ENCODE measurements around the gene PDRG1.
"Not testable (repeated sequence)": the region's sequence is repeated elsewhere in the genome, so short reads cannot be mapped to it uniquely, and the experiment has no call there.

The PDRG1 gene

DNA sequence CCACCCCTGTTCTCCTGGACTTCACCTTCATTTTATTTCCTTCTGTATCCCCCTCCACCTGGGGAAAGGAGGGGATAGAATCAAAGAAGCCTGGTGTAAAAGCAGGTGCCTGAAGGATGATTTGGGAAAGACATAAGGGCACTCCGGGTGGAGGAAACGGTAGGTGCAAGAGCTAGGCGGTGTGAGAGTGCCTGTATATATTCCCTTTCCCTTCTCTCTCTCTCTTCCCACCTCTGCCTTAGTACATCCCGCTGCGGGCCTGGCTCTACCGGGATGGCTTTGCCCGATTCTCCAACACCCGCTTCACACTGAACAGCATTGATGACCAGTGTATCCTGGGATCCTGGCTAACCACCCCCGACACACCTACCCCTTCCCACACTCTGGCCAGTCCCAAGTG lies 26.2 kb downstream of the PDRG1 start:
- no peak for DNase-seq

DNA sequence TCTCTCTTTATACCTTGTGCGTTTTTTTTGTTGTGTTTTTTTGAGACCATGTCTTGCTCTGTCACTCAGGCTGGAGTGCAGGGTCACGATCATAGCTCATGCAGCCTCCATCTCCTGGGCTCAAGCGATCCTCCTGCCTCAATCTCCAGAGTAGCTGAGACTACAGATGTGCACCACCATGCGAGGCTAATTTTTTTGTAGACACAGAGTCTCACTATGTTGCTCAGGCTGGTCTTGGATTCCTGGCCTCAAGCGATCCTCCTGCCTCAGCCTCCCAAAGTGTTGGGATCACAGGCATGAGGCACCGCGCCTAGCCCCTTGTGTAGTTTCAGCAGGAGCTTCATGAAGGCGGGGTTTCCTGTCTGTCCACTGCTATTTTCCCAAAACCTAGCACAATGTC lies 27.3 kb downstream of the PDRG1 start:
- DNase-seq = no peak

DNA sequence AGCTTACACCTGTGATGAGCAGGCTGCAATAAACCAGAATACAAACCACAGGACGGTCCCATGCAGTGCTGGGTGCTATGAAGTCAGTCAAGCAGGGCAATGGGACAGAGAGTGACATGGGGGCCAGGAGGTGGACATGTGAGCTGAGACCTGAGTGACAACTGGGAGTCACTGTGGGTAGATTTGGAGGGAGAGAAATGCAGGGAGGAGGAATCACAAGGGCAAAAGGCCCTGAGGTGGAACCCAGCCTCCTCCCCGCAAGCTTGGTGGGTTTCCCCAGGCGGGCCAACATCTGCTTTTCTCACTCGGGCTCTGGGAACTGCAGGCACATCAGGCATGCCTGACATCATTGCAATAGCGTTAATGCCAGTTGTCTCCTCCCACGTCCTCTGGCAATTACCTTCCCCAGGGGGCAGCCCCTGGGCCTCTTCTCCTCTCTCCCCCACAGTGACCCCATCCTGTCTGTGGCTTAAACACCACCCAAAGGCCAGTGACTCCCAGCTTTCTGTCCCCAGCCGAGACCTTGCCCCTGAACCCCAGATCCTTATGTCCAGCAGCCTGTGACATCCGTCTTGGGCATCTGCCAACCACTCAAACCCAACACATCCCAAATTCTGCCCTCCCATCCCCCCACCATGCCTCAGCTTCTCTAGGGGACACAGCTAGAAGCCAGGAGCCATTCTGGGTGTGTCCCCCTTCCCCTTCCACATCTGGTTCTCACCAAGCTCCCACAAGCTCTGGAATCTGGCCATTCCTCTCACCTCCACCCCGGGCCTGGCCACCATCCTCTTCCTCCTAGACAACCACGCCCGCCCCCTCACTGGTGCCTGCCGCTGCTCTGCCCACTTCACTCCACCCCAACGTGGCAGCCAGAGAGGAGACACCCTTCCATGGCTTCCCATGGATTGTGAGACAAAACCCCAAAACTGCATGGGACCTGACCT lies 28.2 kb downstream of the PDRG1 start:
- no peak for DNase-seq

DNA sequence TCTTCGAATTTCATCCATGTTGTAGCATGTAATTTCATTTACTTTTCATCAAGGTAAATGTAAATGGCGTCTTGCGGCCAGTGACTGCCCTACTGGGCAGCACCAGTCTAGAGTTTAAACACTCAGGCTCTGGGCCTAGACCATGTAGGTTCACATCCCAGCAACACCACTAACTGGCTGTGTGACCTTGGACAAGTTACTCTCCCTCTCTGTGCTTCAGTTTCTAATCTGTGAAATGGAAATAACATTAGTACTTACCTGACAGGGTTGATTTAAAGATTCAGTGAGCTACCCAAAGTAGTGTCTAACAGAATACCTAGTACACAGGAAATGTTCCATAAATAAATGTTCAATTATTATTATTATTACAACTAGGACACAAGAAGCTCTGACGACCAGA lies 29.3 kb downstream of the PDRG1 start:
- DNase-seq = no peak

DNA sequence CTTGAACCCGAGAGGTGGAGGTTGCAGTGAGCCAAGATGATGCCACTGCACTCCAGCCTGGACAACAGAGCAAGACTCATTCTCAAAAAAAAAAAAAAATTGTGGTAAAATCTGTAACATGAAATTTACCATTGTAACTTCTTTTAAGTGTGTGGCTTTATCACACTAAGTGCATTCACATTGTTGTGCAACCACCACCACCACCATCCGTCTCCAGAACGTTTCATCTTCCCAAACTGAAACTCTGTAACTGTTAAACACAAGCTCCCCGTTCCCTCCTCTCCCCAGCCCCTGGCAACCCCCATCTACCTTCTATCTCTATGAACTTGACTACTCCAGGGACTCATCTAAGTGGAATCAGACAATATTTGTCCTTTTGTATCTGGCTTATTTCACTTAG lies 29.7 kb downstream of the PDRG1 start:
- DNase-seq = no peak

DNA sequence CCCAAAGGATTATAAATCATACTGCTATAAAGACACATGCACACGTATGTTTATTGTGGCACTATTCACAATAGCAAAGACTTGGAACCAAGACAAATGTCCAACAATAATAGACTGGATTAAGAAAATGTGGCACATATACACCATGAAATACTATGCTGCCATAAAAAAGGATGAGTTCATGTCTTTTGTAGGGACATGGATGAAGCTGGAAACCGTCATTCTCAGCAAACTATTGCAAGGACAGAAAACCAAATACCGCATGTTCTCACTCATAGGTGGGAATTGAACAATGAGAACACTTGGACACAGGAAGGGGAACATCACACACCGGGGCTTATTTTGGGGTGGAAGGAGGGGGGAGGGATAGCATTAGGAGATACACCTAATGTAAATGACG lies 30.4 kb downstream of the PDRG1 start:
- DNase-seq = not testable (repeated sequence)

DNA sequence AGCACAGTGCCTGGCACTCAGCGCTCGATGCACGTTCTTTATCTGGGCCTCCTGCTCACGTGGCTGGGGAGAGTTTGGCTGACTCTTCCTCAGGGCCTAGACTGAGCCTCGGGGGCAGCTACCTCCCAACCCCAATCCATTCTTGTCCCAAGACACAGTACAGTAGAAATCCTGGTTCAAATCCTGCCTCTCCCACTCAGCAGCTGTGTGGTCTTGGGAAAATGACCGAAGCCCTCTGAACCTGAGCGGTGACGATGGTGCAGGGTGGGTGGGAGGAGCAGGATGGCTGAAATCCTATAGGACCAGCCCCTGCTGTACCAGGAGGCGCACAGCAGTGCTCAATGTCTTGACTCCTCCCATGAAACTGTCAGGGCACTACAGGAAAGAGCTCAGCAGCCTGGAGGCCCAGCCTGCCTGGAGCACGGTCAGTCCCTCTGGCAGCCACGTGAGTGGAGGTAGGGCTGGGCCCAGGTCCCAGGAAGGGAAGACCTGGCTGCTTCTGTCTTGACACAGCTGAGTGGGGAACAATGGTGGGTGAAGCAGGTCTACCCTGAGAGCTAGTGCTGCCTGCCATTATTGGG lies 31.5 kb downstream of the PDRG1 start:
- no peak for DNase-seq

DNA sequence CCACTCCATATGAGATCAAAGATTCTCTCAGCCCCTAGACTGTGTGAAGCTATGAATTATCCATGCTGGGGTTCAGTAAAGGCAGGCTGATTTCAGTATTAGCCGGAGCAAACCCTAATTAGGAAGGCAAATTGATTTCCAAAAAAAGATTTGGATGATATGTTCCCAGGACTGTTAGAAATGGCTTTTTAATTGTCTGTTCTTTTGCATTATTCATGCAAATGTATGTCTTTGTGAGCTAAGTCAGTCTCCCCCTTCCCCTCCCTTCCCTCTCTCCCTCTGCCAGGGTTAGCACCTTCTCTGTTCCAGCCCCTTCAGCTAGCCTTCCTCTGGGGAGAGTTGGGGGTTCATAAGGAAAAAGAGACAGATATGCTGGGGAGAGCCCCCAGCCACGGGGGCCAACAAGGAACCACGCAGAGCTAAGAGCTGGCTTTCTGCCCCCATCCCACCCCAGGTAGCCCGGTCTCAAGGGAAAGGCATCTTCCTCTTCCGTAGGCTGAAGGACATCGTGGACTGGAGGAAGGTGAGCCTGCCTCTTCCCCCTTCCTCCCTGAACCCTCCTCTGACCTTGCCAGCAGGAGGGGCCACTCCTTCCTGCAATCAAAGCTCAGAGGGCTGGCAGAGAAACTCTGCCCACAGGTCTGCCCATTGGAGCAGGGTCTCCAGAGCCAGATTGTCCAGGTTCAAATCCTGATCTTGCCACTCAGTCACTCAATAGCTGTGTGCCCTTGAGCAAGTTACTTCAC lies 32.3 kb downstream of the PDRG1 start:
- no peak for DNase-seq

DNA sequence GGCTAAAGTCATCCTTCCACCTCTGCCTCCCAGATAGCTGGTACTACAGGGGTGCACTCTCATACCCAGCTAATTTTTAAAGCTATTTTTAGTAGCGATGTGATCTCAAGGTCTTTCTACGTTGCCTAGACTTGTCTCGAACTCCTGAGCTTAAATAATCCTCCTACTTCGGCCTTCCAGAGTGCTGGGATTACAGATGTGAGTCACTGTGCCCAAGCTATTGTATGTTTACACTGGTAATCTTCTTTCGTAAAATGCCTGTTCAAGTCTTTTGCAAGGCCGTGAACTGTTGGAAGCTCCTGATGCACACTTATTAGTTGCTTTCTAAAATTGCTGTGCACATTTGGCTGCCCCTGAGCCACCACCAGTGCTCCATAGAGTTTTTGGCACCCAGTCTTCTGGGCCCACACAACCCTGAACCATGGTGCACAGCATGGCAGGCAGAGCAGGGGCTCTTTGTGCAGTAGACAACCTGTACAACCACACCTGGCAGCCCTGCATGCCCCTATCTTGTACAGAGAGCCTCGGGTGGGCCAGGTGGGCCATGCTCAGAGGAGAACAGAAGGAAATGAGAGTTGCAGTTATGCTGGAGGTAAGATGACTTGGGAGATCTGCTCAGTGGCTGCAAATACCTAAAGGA lies 33.3 kb downstream of the PDRG1 start:
- DNase-seq = no peak

DNA sequence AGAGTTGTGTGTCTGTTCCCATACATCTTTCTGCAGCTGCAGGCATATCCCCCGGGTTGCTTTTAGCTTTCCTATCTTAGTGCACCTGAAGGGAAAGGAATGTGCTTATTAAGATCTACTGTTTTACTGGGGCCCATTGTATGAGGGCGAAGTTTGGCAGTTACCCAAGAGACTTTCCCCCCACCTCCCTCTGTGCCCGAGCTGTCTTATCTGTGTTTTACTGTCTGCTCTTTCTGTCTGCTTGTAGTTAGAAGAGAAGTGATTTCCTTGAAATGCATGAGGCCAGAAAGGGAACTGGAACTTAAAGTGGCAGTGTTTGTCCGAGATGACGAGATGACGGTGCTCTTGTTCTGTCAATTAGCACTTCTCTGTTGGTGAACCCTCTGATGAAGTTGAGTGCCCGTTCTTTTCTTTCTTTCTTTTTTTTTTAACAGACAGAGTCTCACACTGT lies 33.9 kb downstream of the PDRG1 start:
- DNase-seq = not testable (repeated sequence)

DNA sequence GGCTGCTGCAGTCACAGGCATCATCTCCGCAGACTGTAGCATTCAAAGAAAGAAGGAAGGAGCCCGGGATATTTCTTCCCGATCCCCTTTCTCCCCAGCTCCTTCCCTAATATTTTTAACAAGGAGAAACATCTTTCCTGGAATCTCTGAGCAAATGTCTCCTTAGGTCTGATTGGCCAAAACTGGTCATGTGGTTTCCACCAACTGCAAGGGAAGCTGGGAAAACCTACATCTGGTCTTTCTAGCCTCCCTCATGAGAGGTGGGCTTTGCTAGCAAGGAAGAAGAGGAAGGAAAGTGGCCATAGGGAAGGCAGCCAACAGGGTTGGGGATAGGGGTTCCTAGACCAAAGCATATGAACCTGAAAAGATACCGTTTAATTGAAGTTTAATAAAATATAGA lies 35.1 kb downstream of the PDRG1 start:
- no peak for DNase-seq

DNA sequence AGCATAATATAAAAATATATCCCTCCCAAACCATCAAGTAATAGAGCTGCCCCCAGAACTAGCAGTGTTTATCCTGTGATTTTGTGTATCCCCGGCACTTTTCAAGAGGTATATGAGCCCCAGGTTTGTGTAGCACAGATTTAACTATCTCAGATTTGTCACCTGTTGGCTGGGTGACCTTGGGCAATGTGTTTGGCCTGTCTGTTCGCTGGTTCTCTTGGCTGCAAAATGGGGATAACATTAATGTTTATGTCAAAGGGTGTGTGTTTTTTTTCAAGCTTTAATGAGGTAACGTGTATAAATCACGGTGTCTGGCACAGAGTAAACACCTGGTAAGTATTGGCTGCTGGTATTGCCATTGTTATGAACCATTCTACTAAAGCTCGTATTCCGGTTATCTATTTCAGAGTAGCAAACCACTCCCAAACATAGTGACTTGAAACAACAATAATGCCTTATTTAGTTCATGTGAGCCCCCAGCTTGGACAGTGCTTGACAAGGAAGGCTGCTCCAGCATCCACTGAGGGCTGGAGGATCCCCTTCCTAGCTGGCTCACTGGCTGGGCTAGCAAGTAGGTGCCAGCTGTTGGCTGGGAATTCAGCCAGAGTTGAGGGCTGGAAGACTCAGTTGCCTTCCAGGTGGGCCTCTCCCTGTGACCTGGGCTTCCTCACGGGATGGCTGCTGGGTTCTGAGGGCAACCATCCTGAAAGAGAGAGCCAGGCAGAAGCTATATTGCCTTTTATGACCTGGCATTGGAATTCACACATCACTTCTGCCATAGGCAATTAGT lies 36.2 kb downstream of the PDRG1 start:
- DNase-seq = no peak

DNA sequence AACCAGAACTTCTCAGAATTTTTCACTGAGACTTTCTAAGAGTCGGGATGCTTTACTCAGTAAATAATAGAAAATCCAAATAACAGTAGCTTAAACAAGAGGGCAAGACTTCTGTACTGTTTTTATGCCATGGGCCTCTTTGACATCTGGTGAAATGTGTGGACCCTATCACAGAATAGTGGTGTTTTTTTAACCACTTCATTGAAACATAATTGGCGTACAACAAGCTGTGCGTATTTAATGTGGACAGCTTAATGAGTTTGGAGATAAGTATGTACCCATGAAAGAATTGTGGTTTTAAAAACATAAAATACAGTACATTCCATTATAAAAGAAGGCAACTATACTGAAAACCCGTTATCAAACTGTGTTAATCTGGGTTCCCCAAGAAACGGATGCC lies 37.7 kb downstream of the PDRG1 start:
- no peak for DNase-seq

DNA sequence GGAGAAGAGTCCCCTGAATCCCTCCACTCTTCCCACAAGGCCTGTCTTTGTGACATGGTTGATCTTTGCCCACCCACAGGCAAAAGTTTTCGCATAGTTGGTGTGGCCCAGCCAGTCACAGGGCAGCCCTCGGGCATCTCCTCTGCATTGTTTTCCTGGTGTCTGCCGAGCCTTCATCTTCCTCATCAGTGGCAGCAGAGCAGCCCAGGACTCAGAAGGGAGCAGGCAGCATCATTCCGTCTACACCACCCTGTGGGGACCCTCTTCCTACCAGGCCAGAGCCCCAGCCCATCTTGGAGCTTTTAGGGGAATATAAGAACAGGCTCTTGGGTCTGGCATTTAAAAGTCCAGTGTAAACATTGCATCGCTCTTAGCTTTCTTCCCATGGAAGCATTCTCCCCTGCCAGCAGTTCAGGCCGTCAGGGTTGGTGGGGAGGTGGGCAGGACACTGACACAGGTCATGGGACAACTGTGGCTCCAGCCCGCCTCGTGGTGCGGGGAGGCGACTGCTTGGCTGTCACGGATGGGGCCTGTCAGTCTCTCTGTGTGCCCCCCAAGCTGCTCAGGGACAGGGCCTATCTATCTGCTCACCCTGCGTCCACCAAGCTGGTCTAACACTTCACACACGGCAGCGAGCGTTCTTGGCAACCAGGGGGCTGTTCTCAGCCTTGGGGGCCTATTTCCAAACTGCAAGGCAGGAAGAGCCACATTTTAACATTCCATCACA lies 38.3 kb downstream of the PDRG1 start:
- DNase-seq = no peak

DNA sequence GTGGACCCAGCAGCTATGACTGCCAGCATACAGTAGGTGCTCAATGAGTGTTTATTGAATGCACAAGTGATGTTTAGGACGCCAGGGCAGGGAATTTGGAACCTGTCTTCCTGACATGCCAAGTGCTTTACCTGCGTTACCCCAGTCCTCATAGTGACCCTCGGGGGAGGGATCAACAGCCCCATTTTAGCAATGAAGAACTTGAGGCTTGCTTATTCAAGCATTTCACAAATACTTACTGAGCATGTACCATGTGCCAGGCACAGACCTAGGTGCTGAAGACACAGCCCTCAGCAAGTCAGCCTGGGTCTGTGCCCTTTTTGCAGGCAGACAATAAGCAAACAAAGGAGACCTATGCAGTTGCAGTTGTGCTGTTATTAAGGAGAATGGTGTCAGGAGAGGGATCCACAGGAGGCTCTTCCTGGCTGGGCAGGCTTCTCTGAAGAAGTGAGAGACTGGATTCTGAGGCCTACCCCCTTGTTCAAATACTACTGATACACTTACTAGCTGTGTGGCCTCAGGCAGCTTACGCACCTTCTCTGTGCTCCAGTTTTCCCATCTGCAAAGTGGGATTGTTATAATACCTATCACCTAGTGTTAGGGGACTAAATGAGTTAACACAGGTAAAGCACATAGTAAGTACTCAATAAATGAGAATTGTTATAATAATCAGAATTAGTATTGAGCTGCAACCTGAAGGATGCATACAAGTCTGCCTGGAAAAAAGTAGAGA lies 41.6 kb downstream of the PDRG1 start:
- no peak for DNase-seq

DNA sequence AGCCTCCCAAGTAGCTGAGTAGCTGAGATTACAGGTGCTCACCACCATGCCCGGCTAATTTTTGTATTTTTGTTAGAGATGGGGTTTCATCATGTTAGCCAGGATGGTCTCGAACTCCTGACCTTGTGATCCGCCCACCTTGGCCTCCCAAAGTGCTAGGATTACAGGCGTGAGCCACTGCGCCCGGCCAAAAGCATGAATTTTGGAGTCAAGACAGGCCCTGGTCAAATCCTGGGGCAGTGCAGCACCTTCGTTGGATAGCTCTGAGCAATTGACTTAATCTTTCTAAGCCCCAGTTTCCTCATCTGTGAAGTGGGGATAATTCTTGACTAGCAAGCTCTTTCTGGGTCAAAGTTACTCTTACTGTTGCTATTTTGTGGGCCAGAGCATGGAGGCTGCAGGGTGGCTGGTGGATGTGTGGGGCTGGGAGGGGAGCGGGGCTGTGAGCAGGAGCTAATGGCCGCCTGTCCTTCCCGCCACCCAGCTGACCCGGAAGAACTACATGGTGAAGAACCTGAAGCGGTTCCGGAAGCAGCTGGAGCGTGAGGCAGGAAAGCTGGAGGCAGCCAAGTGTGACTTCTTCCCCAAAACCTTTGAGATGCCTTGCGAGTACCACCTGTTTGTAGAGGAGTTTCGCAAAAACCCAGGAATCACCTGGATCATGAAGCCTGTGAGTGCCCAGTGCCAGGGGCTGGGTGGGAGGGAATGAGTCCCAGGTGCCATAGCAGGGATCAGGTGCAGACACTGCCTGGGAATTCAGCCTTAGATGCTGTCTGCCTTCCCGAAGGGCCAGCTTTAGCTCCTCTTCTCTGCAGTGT lies 42.4 kb downstream of the PDRG1 start:
- no peak for DNase-seq

DNA sequence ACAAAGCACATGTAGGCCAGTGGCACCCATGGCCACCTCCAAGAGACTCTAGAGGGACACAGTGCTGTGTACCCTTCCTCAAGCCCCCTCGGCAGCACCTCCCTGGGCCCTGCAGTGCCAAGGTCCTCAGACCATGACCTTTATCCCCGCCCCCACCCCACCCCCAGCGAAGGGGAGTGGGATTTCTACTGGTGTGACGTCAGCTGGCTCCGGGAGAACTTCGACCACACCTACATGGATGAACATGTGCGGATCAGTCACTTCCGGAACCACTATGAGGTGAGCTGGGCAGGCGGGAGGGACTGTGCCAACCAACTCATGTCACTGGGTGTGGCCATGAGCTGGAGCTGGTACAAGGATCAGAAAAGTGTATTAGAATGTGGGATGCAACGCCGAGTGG lies 43.4 kb downstream of the PDRG1 start:
- DNase-seq = no peak

DNA sequence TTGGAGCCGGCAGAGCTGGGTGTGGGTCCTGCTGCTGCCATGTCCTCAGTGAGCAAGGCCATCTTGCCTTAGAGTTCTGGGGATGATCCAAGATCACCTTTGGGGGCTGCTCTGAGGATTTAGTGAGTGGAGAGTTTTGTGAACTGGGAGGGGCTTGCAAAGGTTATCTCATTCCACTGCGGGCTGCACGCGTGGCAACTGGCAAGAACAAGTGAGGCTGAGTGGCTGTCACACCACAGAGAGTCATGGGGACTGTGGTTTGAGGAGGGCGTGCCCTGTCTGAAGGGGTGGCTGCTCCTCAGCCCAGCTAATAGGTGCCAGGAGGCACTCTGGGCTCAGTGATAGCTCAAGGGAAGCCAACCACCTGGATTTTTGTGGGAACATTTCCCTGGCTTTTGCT lies 43.8 kb downstream of the PDRG1 start:
- DNase-seq = no peak

DNA sequence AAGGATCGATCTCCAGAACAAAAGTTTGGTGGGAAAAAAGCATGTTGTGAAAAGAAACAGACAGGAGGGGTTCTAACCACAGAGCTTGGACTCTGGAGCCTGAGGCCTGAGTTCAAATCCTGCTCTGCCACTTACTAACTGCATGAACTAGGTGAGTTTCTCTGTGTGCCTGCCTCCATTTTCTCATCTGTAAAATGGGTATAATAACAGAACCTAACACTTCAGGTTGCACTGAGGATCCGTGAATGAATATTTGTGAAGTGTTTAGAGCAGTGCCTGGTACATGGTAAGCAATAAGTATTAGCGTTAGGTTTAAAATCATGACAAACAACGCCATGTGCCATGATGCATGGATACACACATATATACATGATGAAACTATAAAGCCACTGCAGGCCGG lies 44.8 kb downstream of the PDRG1 start:
- no peak for DNase-seq

DNA sequence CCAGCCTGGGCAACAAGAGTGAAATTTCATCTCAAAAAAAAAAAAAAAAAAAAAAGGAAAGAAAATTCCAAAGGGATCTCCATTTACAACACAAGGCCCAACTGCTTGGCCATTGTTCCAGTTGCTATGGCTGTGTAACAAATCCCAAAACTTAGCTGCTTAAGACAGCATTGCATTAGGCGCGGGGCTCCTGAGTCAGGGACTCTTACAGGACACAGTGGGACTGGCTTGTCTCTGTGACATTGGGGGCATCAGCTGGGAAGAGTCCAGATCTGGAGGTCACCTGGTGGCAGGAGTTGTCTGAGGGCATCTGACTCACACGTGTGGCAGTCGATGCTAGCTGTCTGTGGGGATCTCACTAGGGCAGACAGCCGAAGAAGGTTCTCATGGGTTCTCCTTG lies 45.8 kb downstream of the PDRG1 start:
- no peak for DNase-seq

All from CD4-positive, alpha-beta T cell treated with Interleukin-1 beta for 1 hour (primary cell).